CD14-positive monocyte (primary cell): ENCODE measurements around the gene CPEB4. TPM values are rescaled to one million over a fixed set of nuclear protein-coding genes. Genes with fewer than 3 reads are reported as not detected.

Source experiments
- DNase-seq, 3 donors: peaks; one replicate each; pipeline ENCODE4 v3.0.0-alpha.2; 2011 to 2022
- H2AFZ ChIP-seq: 2 replicates; pipeline ENCODE4 v1.6.0; 2012; ENCODE audit warnings: mild to moderate bottlenecking, low read depth, low read length, inconsistent platforms; ENCODE audit not compliant: insufficient read depth, poor library complexity, severe bottlenecking
- H3K27ac ChIP-seq, 2 donors: 1 replicate in 1 of 2; 2 replicates in 1 of 2; pipeline ENCODE4 v1.5.1; 2012 to 2013; ENCODE audit warnings: low read length in 2 of 2, control low read depth in 1 of 2, inconsistent platforms in 1 of 2, low read depth in 1 of 2, mild to moderate bottlenecking in 1 of 2
- H3K27me3 ChIP-seq, 2 donors: one replicate each; pipeline versions ENCODE4 v1.6.0 to v1.6.1; 2011 to 2013; ENCODE audit warnings: low read length in 2 of 2; ENCODE audit not compliant: control insufficient read depth in 2 of 2, insufficient read depth in 2 of 2
- H3K36me3 ChIP-seq, 2 donors: replicated peaks in 1 of 2; 1 replicate in 1 of 2; 2 replicates in 1 of 2; pipeline versions ENCODE4 v1.5.1 to v1.6.1; 2012 to 2013; ENCODE audit warnings: low read length in 2 of 2, control low read depth in 1 of 2, inconsistent platforms in 1 of 2, mild to moderate bottlenecking in 1 of 2; ENCODE audit not compliant: insufficient read depth in 2 of 2, control insufficient read depth in 1 of 2
- H3K4me1 ChIP-seq, 2 donors: 1 replicate in 1 of 2; 2 replicates in 1 of 2; pipeline versions ENCODE4 v1.5.1 to v1.6.1; 2012 to 2013; ENCODE audit warnings: low read length in 2 of 2, control low read depth in 1 of 2, inconsistent platforms in 1 of 2, mild to moderate bottlenecking in 1 of 2, moderate library complexity in 1 of 2; ENCODE audit not compliant: insufficient read depth in 2 of 2, control insufficient read depth in 1 of 2
- H3K4me2 ChIP-seq: replicated peaks from 2 replicates; pipeline ENCODE3; 2012; ENCODE audit warnings: low read length, moderate library complexity, mild to moderate bottlenecking; ENCODE audit not compliant: poor library complexity, severe bottlenecking; ENCODE audit errors: extremely low read depth
- H3K4me3 ChIP-seq, 3 experiments: fragments of 200-600 bp in 1 of 3; sonication (generic) in 1 of 3; replicated peaks in 1 of 3; 1 replicate in 2 of 3; 2 replicates in 1 of 3; pipeline ENCODE4 v1.5.1; 2011 to 2013; ENCODE audit warnings: low read length in 3 of 3, mild to moderate bottlenecking in 3 of 3, control low read depth in 2 of 3, low read depth in 2 of 3, inconsistent platforms in 1 of 3, moderate library complexity in 1 of 3
- H3K79me2 ChIP-seq: 2 replicates; pipeline ENCODE4 v1.6.0; 2012; ENCODE audit warnings: mild to moderate bottlenecking, control low read depth, inconsistent platforms, low read length, moderate library complexity; ENCODE audit not compliant: insufficient read depth
- H3K9ac ChIP-seq: 2 replicates; pipeline ENCODE4 v1.6.0; 2017; ENCODE audit warnings: low read length, mild to moderate bottlenecking; ENCODE audit not compliant: insufficient read depth, poor library complexity, severe bottlenecking
- H3K9me3 ChIP-seq, 2 donors: replicated peaks in 1 of 2; 1 replicate in 1 of 2; 2 replicates in 1 of 2; pipeline versions ENCODE4 v1.5.1 to v1.6.1; 2012 to 2013; ENCODE audit warnings: low read length in 2 of 2, control low read depth in 1 of 2; ENCODE audit not compliant: control insufficient read depth in 1 of 2, insufficient read depth in 1 of 2
- H4K20me1 ChIP-seq: 2 replicates; pipeline ENCODE4 v1.6.0; 2012; ENCODE audit warnings: mild to moderate bottlenecking, low read length, control low read depth, moderate library complexity; ENCODE audit not compliant: insufficient read depth
- H3K27ac Mint-ChIP-seq, 7 donors: one replicate each; pipeline ENCODE4 v1.8.0; 2020; ENCODE audit warnings: mild to moderate bottlenecking in 7 of 7, mixed read lengths in 7 of 7, moderate library complexity in 6 of 7, inconsistent platforms in 2 of 7
- H3K27me3 Mint-ChIP-seq, 3 donors: one replicate each; pipeline ENCODE4 v1.8.0; 2021 to 2022; ENCODE audit warnings: low read depth in 3 of 3, mild to moderate bottlenecking in 3 of 3, mixed read lengths in 3 of 3, moderate library complexity in 3 of 3, inconsistent platforms in 1 of 3
- H3K36me3 Mint-ChIP-seq, 2 donors: one replicate each; pipeline ENCODE4 v1.8.0; 2020; ENCODE audit warnings: mixed read lengths in 2 of 2, inconsistent platforms in 1 of 2, mild to moderate bottlenecking in 1 of 2
- H3K4me1 Mint-ChIP-seq: one replicate; pipeline ENCODE4 v1.8.0; 2020; ENCODE audit warnings: mild to moderate bottlenecking, mixed read lengths
- H3K4me3 Mint-ChIP-seq, 2 donors: one replicate each; pipeline ENCODE4 v1.8.0; 2020; ENCODE audit warnings: mild to moderate bottlenecking in 2 of 2, mixed read lengths in 2 of 2, moderate library complexity in 1 of 2
- H3K9me3 Mint-ChIP-seq, 7 donors: one replicate each; pipeline ENCODE4 v1.8.0; 2020 to 2022; ENCODE audit warnings: mixed read lengths in 7 of 7, mild to moderate bottlenecking in 6 of 7, moderate library complexity in 6 of 7, inconsistent platforms in 2 of 7
- CTCF ChIP-seq: fragments of 200-600 bp; IDR thresholded peaks from one replicate; pipeline ENCODE4 v1.8.0; 2022; ENCODE audit warnings: antibody characterized with exemption, mild to moderate bottlenecking
- WGBS: methylation state at CpG from one replicate; pipeline ENCODE4 v1.1.5; 2013; ENCODE audit warnings: missing lambda C conversion rate; ENCODE audit not compliant: insufficient coverage; 5-methylcytosine and 5-hydroxymethylcytosine counted together
- intact Hi-C, 2 donors: fragments of 100-400 bp; cut with micrococcal nuclease; formaldehyde crosslinking; loops; one replicate each; pipeline versions ENCODE4 v1.15.0 to v1.15.1; 2023
- polyA plus RNA-seq, 3 donors: library from polyadenylated mRNA; depleted of rRNA in 1 of 3; unstranded in 2 of 3; stranded (reverse) in 1 of 3; fragments of 300-500 nt in 2 of 3; fragments of >200 nt in 1 of 3; fragmentation: Illumina TruSeq in 2 of 3; gene quantifications; 1 replicate in 2 of 3; 2 replicates in 1 of 3; pipeline ENCODE4 v1.2.3, GENCODE V29; 2012 to 2021

The CPEB4 gene
- polyA plus RNA-seq, 3 donors, result 10.7 to 27.3 (median 13.9) TPM

GRCh38 chr5:173925449-173926071, 37.4 kb downstream of the CPEB4 start:
- Histone ChIP-seq H3K4me1 (peaks cover 52 to 54% of the 10 kb centered on the region in 2 donors), H3K36me3 (peaks cover 7 to 13% of the 10 kb centered on the region in 2 donors), H3K27me3 (no peaks in the 10 kb centered on the region), H3K9me3 (no peaks in the 10 kb centered on the region), H4K20me1 (peaks cover 76% of the 10 kb centered on the region), H2AFZ (no peak overlapping the region), H3K9ac (no peak overlapping the region), H3K79me2 (peaks cover 86% of the 10 kb centered on the region), H3K4me3 (no peak overlapping the region), H3K27ac (no peak overlapping the region), H3K4me2 (no peak overlapping the region)
- Mint-ChIP-seq H3K4me1 (peaks cover 45% of the 10 kb centered on the region), H3K27me3 (peaks cover 0 to 3% (median 1%) of the 10 kb centered on the region in 3 donors), H3K4me3 (no peak overlapping the region), H3K27ac (peak overlapping the region in 2 of 7 donors; percentile 23 to 52), H3K9me3 (no peaks in the 10 kb centered on the region), H3K36me3 (peaks cover 34 to 48% of the 10 kb centered on the region in 2 donors)
- intact Hi-C loops, result no loop called here
- peak; percentile 32 to 51 (median 40) for DNase-seq
- TF ChIP-seq CTCF, result peak; percentile 77
- no CpG with 5 or more reads among the region's 3 CpGs for WGBS

GRCh38 chr5:173926359-173926758, 38.2 kb downstream of the CPEB4 start:
- no peak overlapping the region for H3K9ac ChIP-seq
- peaks cover 37 to 54% of the 10 kb centered on the region in 2 donors for H3K36me3 Mint-ChIP-seq
- no peak overlapping the region for H3K4me2 ChIP-seq
- TF ChIP-seq CTCF, result no peak
- H3K79me2 ChIP-seq, result peaks cover 93% of the 10 kb centered on the region
- H3K27me3 Mint-ChIP-seq, result peaks cover 0 to 3% (median 1%) of the 10 kb centered on the region in 3 donors
- no peak overlapping the region for H3K27ac ChIP-seq
- intact Hi-C loops, result no loop called here
- no peak overlapping the region for H2AFZ ChIP-seq
- H4K20me1 ChIP-seq, result peaks cover 77% of the 10 kb centered on the region
- peaks cover 45 to 46% of the 10 kb centered on the region in 2 donors for H3K4me1 ChIP-seq
- H3K4me3 Mint-ChIP-seq, result no peak overlapping the region
- H3K27me3 ChIP-seq, result no peaks in the 10 kb centered on the region
- H3K4me3 ChIP-seq, result no peak overlapping the region
- H3K9me3 ChIP-seq, result no peaks in the 10 kb centered on the region
- H3K27ac Mint-ChIP-seq, result no peak overlapping the region
- WGBS, result 86% methylated on average over 1 of the region's 2 CpGs
- DNase-seq, result no peak
- peaks cover 45% of the 10 kb centered on the region for H3K4me1 Mint-ChIP-seq
- no peaks in the 10 kb centered on the region for H3K9me3 Mint-ChIP-seq
- peaks cover 7 to 17% of the 10 kb centered on the region in 2 donors for H3K36me3 ChIP-seq
